Mesodermal cell (in vitro differentiated cells): ENCODE measurements around the gene RNF212B.
"Not testable (repeated sequence)": the region's sequence is repeated elsewhere in the genome, so short reads cannot be mapped to it uniquely, and the experiment has no call there.

ENCODE experiments used
- H3K27ac ChIP-seq: 2 replicates; pipeline ENCODE4 v1.7.0; 2013; ENCODE audit warnings: mild to moderate bottlenecking, low read depth, low read length, moderate library complexity; ENCODE audit not compliant: severe bottlenecking
- H3K36me3 ChIP-seq: 2 replicates; pipeline ENCODE4 v1.7.1; 2013; ENCODE audit warnings: mild to moderate bottlenecking, low read length, moderate library complexity; ENCODE audit not compliant: control insufficient read depth, insufficient read depth
- H3K4me1 ChIP-seq: one replicate; pipeline ENCODE4 v1.7.1; 2013; ENCODE audit warnings: mild to moderate bottlenecking, low read length; ENCODE audit not compliant: insufficient read depth, control insufficient read depth, poor library complexity, severe bottlenecking
- H3K4me3 ChIP-seq: 2 replicates; pipeline ENCODE4 v1.7.0; 2013; ENCODE audit warnings: low read length, control low read depth, mild to moderate bottlenecking; ENCODE audit not compliant: insufficient read depth, poor library complexity, severe bottlenecking; ENCODE audit errors: extremely low read depth
- H3K9me3 ChIP-seq: 2 replicates; pipeline ENCODE4 v1.7.1; 2013; ENCODE audit warnings: mild to moderate bottlenecking, low read length, moderate library complexity; ENCODE audit not compliant: control insufficient read depth
- WGBS, 2 experiments: methylation state at CpG; one replicate each; pipeline ENCODE4 v1.1.5; 2013; ENCODE audit warnings: missing lambda C conversion rate in 2 of 2; ENCODE audit not compliant: insufficient coverage in 2 of 2; 5-methylcytosine and 5-hydroxymethylcytosine counted together

Gene RNF212B

DNA sequence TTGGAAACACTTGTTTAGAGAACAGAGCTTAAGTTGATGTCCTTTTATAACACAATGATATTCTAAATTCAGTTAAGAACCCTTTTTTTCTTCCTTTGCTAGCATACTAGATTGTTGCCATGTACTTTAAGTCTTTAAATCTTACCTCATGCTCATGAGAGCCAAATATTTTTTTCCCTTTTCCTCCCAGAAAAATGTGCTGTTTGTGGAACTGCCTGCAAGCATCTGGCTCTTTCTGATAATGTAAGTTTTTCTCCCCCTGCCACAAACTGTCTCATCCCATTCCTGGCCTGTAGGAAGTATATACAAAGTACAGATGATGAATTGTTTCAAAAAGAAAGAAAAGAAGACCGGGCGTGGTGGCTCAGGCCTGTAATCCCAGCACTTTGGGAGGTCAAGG is 5.3 kb downstream of the RNF212B start:
- 85% methylated on average over 2 of the region's 2 CpGs; no CpG with 5 or more reads in 1 of the 2 experiments for WGBS, 2 experiments
- H3K9me3 ChIP-seq, result no peaks in the 10 kb centered on the region
- H3K4me1 ChIP-seq, result no peaks in the 10 kb centered on the region
- H3K4me3 ChIP-seq, result no peak overlapping the region
- no peaks in the 10 kb centered on the region for H3K36me3 ChIP-seq
- H3K27ac ChIP-seq, result no peak overlapping the region

DNA sequence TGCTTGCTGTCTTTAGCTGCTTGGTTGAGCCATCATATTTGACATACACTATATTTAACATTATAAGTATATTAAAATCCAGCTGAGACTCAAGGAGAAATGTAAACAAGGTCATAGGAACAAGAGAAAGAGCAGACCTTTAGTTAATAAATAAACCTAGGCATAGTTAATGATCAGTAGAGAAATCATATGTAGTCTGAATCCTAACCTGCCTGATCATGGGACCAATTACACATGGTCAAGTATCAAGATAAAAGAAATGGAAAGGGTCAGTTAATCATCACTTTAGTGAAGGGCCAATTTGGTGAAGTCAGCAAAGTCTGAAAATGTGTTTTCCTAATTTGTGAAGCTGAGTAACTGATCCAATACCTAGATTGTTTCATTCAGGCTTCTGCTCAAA is 7.5 kb downstream of the RNF212B start:
- no peak overlapping the region for H3K4me3 ChIP-seq
- H3K9me3 ChIP-seq, result no peaks in the 10 kb centered on the region
- H3K36me3 ChIP-seq, result no peaks in the 10 kb centered on the region
- H3K4me1 ChIP-seq, result no peaks in the 10 kb centered on the region
- H3K27ac ChIP-seq, result no peak overlapping the region

GRCh38 chr14:23248601-23249000 is 10.9 kb downstream of the RNF212B start:
- no peak overlapping the region for H3K4me3 ChIP-seq
- no peaks in the 10 kb centered on the region for H3K4me1 ChIP-seq
- H3K36me3 ChIP-seq, result no peaks in the 10 kb centered on the region
- 91 to 100% methylated on average over 5 of the region's 7 CpGs for WGBS, 2 experiments
- H3K9me3 ChIP-seq, result no peaks in the 10 kb centered on the region
- H3K27ac ChIP-seq, result no peak overlapping the region

GRCh38 chr14:23249824-23250223 is 12.1 kb downstream of the RNF212B start:
- no peaks in the 10 kb centered on the region for H3K9me3 ChIP-seq
- H3K27ac ChIP-seq, result no peak overlapping the region
- no peaks in the 10 kb centered on the region for H3K4me1 ChIP-seq
- H3K36me3 ChIP-seq, result no peaks in the 10 kb centered on the region
- WGBS, 2 experiments, result 66 to 84% methylated on average over 3 to 4 of the region's 6 CpGs
- no peak overlapping the region for H3K4me3 ChIP-seq

- Histone ChIP-seq H3K4me1 (no peaks in the 10 kb centered on the region), H3K4me3 (no peak overlapping the region), H3K9me3 (no peaks in the 10 kb centered on the region), H3K27ac (no peak overlapping the region), H3K36me3 (no peaks in the 10 kb centered on the region)
- WGBS, 2 experiments, result 20% methylated on average over 1 of the region's 3 CpGs; no CpG with 5 or more reads in 1 of the 2 experiments
Measured at GRCh38 chr14:23252006-23252405, 14.3 kb downstream of the RNF212B start.

DNA sequence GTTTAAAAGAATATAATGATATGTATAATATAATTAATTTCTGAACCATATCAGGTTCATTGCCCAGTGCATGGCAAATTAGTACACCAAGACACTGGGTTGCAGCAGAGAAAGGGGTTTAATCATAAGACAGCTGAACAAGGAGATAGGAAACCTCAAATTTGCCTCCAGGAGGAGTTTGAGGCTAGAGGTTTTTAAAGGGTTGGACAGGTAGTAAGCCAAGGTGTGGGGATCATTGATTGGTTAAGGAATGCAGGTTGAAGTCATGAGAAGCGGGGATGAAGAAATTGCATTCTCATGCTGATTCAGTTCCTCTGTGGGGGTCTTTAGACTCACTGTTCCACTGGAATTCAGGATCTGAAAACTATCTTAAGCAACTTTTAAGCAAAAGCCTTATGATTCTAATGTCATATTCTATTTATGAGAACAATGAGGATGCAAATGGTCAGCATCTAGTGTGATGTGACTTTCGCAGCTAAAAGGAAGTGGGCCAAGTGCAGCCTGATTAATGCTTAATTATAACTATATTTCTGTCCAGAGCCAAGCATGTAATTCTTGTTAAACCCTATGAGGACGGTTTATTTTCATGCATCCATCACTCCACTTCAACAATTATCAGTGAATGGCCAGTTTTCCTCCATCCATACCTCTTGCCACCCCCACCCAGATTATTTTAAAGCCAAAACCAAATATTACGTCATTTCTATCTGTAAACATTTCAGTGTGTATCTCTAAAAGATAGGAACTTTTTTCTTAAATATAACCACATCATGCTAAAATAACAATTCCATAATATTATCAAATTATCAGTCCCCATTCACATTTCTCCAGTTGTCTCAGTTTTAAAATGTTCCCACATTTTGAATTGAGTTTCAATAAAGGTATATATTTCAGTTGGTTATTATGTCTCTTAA is 14.9 kb downstream of the RNF212B start:
- no peaks in the 10 kb centered on the region for H3K9me3 ChIP-seq
- no peaks in the 10 kb centered on the region for H3K36me3 ChIP-seq
- no peaks in the 10 kb centered on the region for H3K4me1 ChIP-seq
- H3K27ac ChIP-seq, result no peak overlapping the region
- 57 to 63% methylated on average over 1 to 3 of the region's 4 CpGs for WGBS, 2 experiments
- H3K4me3 ChIP-seq, result no peak overlapping the region

GRCh38 chr14:23258256-23258655 is 20.5 kb downstream of the RNF212B start:
- Histone ChIP-seq H3K9me3 (peaks cover 4% of the 10 kb centered on the region), H3K27ac (no peak overlapping the region), H3K4me3 (no peak overlapping the region), H3K4me1 (no peaks in the 10 kb centered on the region), H3K36me3 (no peaks in the 10 kb centered on the region)
- 87 to 98% methylated on average over 4 to 5 of the region's 5 CpGs for WGBS, 2 experiments

- H3K36me3 ChIP-seq, result no peaks in the 10 kb centered on the region
- no peaks in the 10 kb centered on the region for H3K4me1 ChIP-seq
- peaks cover 4% of the 10 kb centered on the region for H3K9me3 ChIP-seq
- no peak overlapping the region for H3K4me3 ChIP-seq
- H3K27ac ChIP-seq, result no peak overlapping the region
Measured at GRCh38 chr14:23259426-23259825, 21.7 kb downstream of the RNF212B start.

DNA sequence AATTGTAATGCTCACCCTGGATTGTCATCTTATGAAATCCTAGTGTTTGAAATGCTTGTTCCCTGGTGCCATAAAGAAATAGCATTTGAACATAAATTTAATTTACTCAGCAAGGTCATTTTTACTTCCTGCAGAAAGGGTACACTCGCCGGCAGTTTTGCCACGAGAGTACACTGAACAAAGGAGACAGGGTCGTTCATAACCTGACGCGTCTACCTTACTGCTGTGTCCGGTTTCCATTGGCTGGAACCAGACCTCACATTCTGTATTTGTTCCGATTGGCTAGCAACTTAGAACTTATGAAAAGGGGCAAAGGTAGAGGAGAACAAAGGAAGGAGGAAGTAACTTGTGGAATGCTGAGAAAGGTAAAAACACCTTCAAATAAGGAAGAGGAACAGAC is 23.1 kb downstream of the RNF212B start:
- not testable (repeated sequence) for H3K27ac ChIP-seq, H3K4me1 ChIP-seq, H3K36me3 ChIP-seq, H3K4me3 ChIP-seq, H3K9me3 ChIP-seq
- WGBS, 2 experiments, result 90 to 96% methylated on average over 4 to 8 of the region's 8 CpGs

DNA sequence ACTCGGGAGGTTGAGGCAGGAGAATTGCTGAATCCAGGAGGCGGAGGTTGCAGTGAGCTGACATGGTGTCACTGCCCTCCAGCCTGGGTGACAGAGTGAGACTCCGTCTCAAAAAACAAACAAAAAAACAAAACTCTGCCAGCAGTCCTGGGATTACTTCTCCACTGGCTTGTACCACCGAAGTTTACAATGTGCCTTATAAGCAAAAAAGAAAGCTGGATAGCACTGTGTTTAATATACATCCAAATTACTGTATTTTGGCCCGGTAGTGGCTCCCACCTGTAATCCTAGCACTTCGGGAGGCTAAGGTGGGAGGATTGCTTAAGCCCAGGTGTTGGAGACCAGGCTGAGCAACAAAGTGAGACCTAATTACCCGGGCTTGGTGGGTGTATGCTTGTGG is 31.5 kb downstream of the RNF212B start:
- no peaks in the 10 kb centered on the region for H3K36me3 ChIP-seq
- H3K27ac ChIP-seq, result no peak overlapping the region
- H3K4me1 ChIP-seq, result no peaks in the 10 kb centered on the region
- no peaks in the 10 kb centered on the region for H3K9me3 ChIP-seq
- 95 to 97% methylated on average over 3 of the region's 7 CpGs for WGBS, 2 experiments
- no peak overlapping the region for H3K4me3 ChIP-seq

DNA sequence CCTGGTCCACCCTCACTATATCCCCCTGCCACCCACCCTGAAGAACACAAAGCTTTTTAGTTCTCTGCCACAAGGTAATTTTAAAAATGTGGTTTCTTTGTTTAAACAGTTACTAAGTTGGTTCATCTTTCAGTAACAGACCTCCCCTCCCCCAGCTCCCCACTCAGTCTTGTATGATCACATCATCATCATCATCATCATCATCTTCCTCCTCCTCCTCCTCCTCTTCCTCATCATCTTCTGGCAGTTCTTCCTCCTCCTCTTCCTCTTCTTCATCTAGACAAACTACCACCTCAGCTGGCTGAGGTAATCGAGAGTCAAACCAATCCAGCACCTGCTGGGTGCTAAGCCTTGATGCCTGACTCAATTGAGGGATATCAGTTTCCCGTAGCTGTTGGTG is 37.7 kb downstream of the RNF212B start:
- Histone ChIP-seq H3K9me3 (peaks cover 3% of the 10 kb centered on the region), H3K27ac (no peak overlapping the region), H3K4me1 (no peaks in the 10 kb centered on the region), H3K36me3 (peaks cover 24% of the 10 kb centered on the region), H3K4me3 (no peak overlapping the region)
- WGBS, 2 experiments, result 79 to 90% methylated on average over 2 of the region's 2 CpGs
